ENCODE measurements around the gene ROBO2. TPM values are rescaled to one million over a fixed set of nuclear protein-coding genes. Genes with fewer than 3 reads are reported as not detected.

Gene ROBO2
- total RNA-seq, 4 donors from 2014 or later: 0.20 to 0.41 (median 0.32) TPM; not detected in 1

GRCh38 chr3:77122652-77123051 lies 82.8 kb downstream of the ROBO2 start:
- no peaks in the 10 kb centered on the region for H3K9me3 ChIP-seq
- WGBS, 2 donors (ENCODE audit: low coverage in 1 of 2): 62 to 69% methylated on average over 2 of the region's 2 CpGs
- H3K36me3 ChIP-seq: no peaks in the 10 kb centered on the region
- in situ Hi-C loops (cut with MboI; ENCODE audit: low pct_ligation_motif_present in 1 of 4, low pct_unique_long_range_greater_than_20kb in 1 of 4, low sequenced_read_pairs in 3 of 4) (no loop called here), intact Hi-C loops (cut with DNase I; ENCODE audit: low total_unique reads) (no loop called here)
- no peaks in the 10 kb centered on the region for H3K27me3 ChIP-seq
- TF ChIP-seq POLR2AphosphoS5 (IDR thresholded peaks at IDR 0.05): no peak
- no peak for TF ChIP-seq EP300 (IDR thresholded peaks at IDR 0.05; ENCODE audit: low read depth)
- no peak for TF ChIP-seq POLR2A (IDR thresholded peaks at IDR 0.05)
- no peak for TF ChIP-seq CTCF (IDR thresholded peaks at IDR 0.05)
- no peak overlapping the region for H3K4me3 ChIP-seq
- no peaks in the 10 kb centered on the region for H3K4me1 ChIP-seq
- H3K27ac ChIP-seq: no peak overlapping the region
- no peak for DNase-seq

GRCh38 chr3:77125966-77126365 lies 86.1 kb downstream of the ROBO2 start:
- no peak overlapping the region for H3K27ac ChIP-seq
- H3K9me3 ChIP-seq: no peaks in the 10 kb centered on the region
- no peak overlapping the region for H3K4me3 ChIP-seq
- no peaks in the 10 kb centered on the region for H3K36me3 ChIP-seq
- TF ChIP-seq POLR2A (IDR thresholded peaks at IDR 0.05): no peak
- TF ChIP-seq POLR2AphosphoS5 (IDR thresholded peaks at IDR 0.05): no peak
- no peak for TF ChIP-seq EP300 (IDR thresholded peaks at IDR 0.05; ENCODE audit: low read depth)
- no peak for TF ChIP-seq CTCF (IDR thresholded peaks at IDR 0.05)
- no peak for DNase-seq
- no peaks in the 10 kb centered on the region for H3K27me3 ChIP-seq
- intact Hi-C loops (cut with DNase I; ENCODE audit: low total_unique reads) (no loop called here), in situ Hi-C loops (cut with MboI; ENCODE audit: low pct_ligation_motif_present in 1 of 4, low pct_unique_long_range_greater_than_20kb in 1 of 4, low sequenced_read_pairs in 3 of 4) (no loop called here)
- WGBS, 2 donors (ENCODE audit: low coverage in 1 of 2): 64 to 65% methylated on average over 3 of the region's 3 CpGs
- H3K4me1 ChIP-seq: no peaks in the 10 kb centered on the region

GRCh38 chr3:77134769-77135168 lies 94.9 kb downstream of the ROBO2 start:
- Histone ChIP-seq H3K9me3 (no peaks in the 10 kb centered on the region), H3K27me3 (no peaks in the 10 kb centered on the region), H3K36me3 (no peaks in the 10 kb centered on the region), H3K4me3 (no peak overlapping the region), H3K27ac (no peak overlapping the region), H3K4me1 (no peaks in the 10 kb centered on the region)
- TF ChIP-seq POLR2A (IDR thresholded peaks at IDR 0.05): no peak
- no peak for TF ChIP-seq CTCF (IDR thresholded peaks at IDR 0.05)
- TF ChIP-seq EP300 (IDR thresholded peaks at IDR 0.05; ENCODE audit: low read depth): no peak
- no peak for TF ChIP-seq POLR2AphosphoS5 (IDR thresholded peaks at IDR 0.05)
- WGBS, 2 donors (ENCODE audit: low coverage in 1 of 2): 85 to 100% methylated on average over 1 to 12 of the region's 12 CpGs
- no peak for DNase-seq
- intact Hi-C loops (cut with DNase I; ENCODE audit: low total_unique reads): no loop called here
- in situ Hi-C loops (cut with MboI; ENCODE audit: low pct_ligation_motif_present in 1 of 4, low pct_unique_long_range_greater_than_20kb in 1 of 4, low sequenced_read_pairs in 3 of 4): no loop called here

GRCh38 chr3:77137559-77137958 lies 97.7 kb downstream of the ROBO2 start:
- WGBS, 2 donors (ENCODE audit: low coverage in 1 of 2): 76 to 84% methylated on average over 5 of the region's 5 CpGs
- no peaks in the 10 kb centered on the region for H3K27me3 ChIP-seq

More at GRCh38 chr3:77137559-77137958, 97.7 kb downstream of the ROBO2 start:
- Histone ChIP-seq H3K36me3 (no peaks in the 10 kb centered on the region), H3K4me3 (no peak overlapping the region), H3K4me1 (no peaks in the 10 kb centered on the region), H3K9me3 (no peaks in the 10 kb centered on the region), H3K27ac (no peak overlapping the region)
- DNase-seq: no peak
- intact Hi-C loops (cut with DNase I; ENCODE audit: low total_unique reads) (no loop called here), in situ Hi-C loops (cut with MboI; ENCODE audit: low pct_ligation_motif_present in 1 of 4, low pct_unique_long_range_greater_than_20kb in 1 of 4, low sequenced_read_pairs in 3 of 4) (no loop called here)
- TF ChIP-seq CTCF (IDR thresholded peaks at IDR 0.05) (no peak), POLR2A (IDR thresholded peaks at IDR 0.05) (no peak), EP300 (IDR thresholded peaks at IDR 0.05; ENCODE audit: low read depth) (no peak), POLR2AphosphoS5 (IDR thresholded peaks at IDR 0.05) (no peak)
